ENCODE results near the gene NANS. TPM values are rescaled to one million over a fixed set of nuclear protein-coding genes. Genes with fewer than 3 reads are reported as not detected.

The NANS gene
- total and polyA plus RNA-seq, 2 of the 13 experiments (the other 11 are each of a cell fraction or from before 2014, with no cell fraction given) = 86.9 to 203 TPM

- TF ChIP-seq, protein P1, sequence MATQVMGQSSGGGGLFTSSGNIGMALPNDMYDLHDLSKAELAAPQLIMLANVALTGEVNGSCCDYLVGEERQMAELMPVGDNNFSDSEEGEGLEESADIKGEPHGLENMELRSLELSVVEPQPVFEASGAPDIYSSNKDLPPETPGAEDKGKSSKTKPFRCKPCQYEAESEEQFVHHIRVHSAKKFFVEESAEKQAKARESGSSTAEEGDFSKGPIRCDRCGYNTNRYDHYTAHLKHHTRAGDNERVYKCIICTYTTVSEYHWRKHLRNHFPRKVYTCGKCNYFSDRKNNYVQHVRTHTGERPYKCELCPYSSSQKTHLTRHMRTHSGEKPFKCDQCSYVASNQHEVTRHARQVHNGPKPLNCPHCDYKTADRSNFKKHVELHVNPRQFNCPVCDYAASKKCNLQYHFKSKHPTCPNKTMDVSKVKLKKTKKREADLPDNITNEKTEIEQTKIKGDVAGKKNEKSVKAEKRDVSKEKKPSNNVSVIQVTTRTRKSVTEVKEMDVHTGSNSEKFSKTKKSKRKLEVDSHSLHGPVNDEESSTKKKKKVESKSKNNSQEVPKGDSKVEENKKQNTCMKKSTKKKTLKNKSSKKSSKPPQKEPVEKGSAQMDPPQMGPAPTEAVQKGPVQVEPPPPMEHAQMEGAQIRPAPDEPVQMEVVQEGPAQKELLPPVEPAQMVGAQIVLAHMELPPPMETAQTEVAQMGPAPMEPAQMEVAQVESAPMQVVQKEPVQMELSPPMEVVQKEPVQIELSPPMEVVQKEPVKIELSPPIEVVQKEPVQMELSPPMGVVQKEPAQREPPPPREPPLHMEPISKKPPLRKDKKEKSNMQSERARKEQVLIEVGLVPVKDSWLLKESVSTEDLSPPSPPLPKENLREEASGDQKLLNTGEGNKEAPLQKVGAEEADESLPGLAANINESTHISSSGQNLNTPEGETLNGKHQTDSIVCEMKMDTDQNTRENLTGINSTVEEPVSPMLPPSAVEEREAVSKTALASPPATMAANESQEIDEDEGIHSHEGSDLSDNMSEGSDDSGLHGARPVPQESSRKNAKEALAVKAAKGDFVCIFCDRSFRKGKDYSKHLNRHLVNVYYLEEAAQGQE (IDR thresholded peaks at IDR 0.05; ENCODE audit: borderline replicate concordance in 1 of 2, low read depth in 1 of 2, low read length in 2 of 2) = no peak
- TF ChIP-seq RNF219 (CRISPR knock-in tag; IDR thresholded peaks at IDR 0.05) (no peak), MIER3 (CRISPR knock-in tag; IDR thresholded peaks at IDR 0.05; ENCODE audit: borderline replicate concordance) (peak; percentile 15; the same call in 1 of the 2 replicates), DR1 (CRISPR knock-in tag; IDR thresholded peaks at IDR 0.05) (peak; percentile 77; the same call in 1 of the 2 replicates), PHF8 (CRISPR knock-in tag; IDR thresholded peaks at IDR 0.05) (peak; percentile 95), ZNF776 (CRISPR knock-in tag; IDR thresholded peaks at IDR 0.05) (0 out of 2 replicates have a peak, but pooled peaks have one; percentile 52), ZNF670 (CRISPR knock-in tag; IDR thresholded peaks at IDR 0.05; ENCODE audit: borderline replicate concordance) (peak; percentile 72; the same call in 1 of the 2 replicates), DNMT3B (CRISPR knock-in tag; conservative IDR thresholded peaks at IDR 0.05) (no peak; the same call in none of the 2 replicates), ZBTB46 (CRISPR knock-in tag; IDR thresholded peaks at IDR 0.05; ENCODE audit: borderline replicate concordance) (no peak), KAT2B (IDR thresholded peaks at IDR 0.05; ENCODE audit: borderline replicate concordance, low read depth, low read length) (no peak), TP53 (CRISPR knock-in tag; conservative IDR thresholded peaks at IDR 0.05) (no peak), KDM3A (CRISPR knock-in tag; IDR thresholded peaks at IDR 0.05; ENCODE audit: low read depth) (peak; percentile 43; the same call in 1 of the 2 replicates), RBFOX2 (IDR thresholded peaks at IDR 0.05; ENCODE audit: low read depth, low read length) (peak; percentile 96), ZNF589 (CRISPR knock-in tag; conservative IDR thresholded peaks at IDR 0.05) (peak; percentile 75; the same call in 1 of the 2 replicates), ZNF225 (CRISPR knock-in tag; IDR thresholded peaks at IDR 0.05) (no peak; the same call in 1 of the 2 replicates), JDP2 (CRISPR knock-in tag; IDR thresholded peaks at IDR 0.05; ENCODE audit: borderline replicate concordance) (no peak), MEIS2 (CRISPR knock-in tag; IDR thresholded peaks at IDR 0.05) (no peak; the same call in 1 of the 2 replicates), STAT5B (CRISPR knock-in tag; IDR thresholded peaks at IDR 0.05) (no peak), RFXANK (CRISPR knock-in tag; IDR thresholded peaks at IDR 0.05) (no peak), NKX3-1 (CRISPR knock-in tag; IDR thresholded peaks at IDR 0.05) (no peak; the same call in 1 of the 2 replicates), TCF7 (IDR thresholded peaks at IDR 0.05; ENCODE audit: low read depth) (no peak), GLI4 (CRISPR knock-in tag; IDR thresholded peaks at IDR 0.05; ENCODE audit: borderline replicate concordance) (peak; percentile 66; the same call in 1 of the 2 replicates), PPARG (CRISPR knock-in tag; conservative IDR thresholded peaks at IDR 0.05) (peak; percentile 60; the same call in 1 of the 2 replicates)
Measured at GRCh38 chr9:98056269-98057137, at the start of gene NANS (continued).

All from HepG2 (cell line).